ENCODE measurements around the gene CHTF8.

GRCh38 chr16:69116256-69116875 lies 16.0 kb downstream of the CHTF8 start:
- TF ChIP-seq ZSCAN23 (tag by site-specific recombination; IDR thresholded peaks at IDR 0.05), result no peak
- no peak for TF ChIP-seq ZNF510 (tag by site-specific recombination; IDR thresholded peaks at IDR 0.05; ENCODE audit: insufficient replicate concordance)
- TF ChIP-seq CTCF (tag by site-specific recombination; IDR thresholded peaks at IDR 0.05), result no peak
- no peak for TF ChIP-seq KLF7 (tag by site-specific recombination; IDR thresholded peaks at IDR 0.05; ENCODE audit: borderline replicate concordance)
- TF ChIP-seq ZBTB1 (tag by site-specific recombination; IDR thresholded peaks at IDR 0.05), result no peak
- no peak for TF ChIP-seq ZNF426 (tag by site-specific recombination; IDR thresholded peaks at IDR 0.05)
- no peak for TF ChIP-seq ZNF837 (tag by site-specific recombination; IDR thresholded peaks at IDR 0.05)
- TF ChIP-seq ZSCAN18 (tag by site-specific recombination; IDR thresholded peaks at IDR 0.05), result no peak
- no peak for TF ChIP-seq ZNF366 (tag by site-specific recombination; conservative IDR thresholded peaks at IDR 0.05)
- TF ChIP-seq BCL11A (tag by site-specific recombination; IDR thresholded peaks at IDR 0.05; ENCODE audit: low read depth), result no peak
- TF ChIP-seq, protein P1, sequence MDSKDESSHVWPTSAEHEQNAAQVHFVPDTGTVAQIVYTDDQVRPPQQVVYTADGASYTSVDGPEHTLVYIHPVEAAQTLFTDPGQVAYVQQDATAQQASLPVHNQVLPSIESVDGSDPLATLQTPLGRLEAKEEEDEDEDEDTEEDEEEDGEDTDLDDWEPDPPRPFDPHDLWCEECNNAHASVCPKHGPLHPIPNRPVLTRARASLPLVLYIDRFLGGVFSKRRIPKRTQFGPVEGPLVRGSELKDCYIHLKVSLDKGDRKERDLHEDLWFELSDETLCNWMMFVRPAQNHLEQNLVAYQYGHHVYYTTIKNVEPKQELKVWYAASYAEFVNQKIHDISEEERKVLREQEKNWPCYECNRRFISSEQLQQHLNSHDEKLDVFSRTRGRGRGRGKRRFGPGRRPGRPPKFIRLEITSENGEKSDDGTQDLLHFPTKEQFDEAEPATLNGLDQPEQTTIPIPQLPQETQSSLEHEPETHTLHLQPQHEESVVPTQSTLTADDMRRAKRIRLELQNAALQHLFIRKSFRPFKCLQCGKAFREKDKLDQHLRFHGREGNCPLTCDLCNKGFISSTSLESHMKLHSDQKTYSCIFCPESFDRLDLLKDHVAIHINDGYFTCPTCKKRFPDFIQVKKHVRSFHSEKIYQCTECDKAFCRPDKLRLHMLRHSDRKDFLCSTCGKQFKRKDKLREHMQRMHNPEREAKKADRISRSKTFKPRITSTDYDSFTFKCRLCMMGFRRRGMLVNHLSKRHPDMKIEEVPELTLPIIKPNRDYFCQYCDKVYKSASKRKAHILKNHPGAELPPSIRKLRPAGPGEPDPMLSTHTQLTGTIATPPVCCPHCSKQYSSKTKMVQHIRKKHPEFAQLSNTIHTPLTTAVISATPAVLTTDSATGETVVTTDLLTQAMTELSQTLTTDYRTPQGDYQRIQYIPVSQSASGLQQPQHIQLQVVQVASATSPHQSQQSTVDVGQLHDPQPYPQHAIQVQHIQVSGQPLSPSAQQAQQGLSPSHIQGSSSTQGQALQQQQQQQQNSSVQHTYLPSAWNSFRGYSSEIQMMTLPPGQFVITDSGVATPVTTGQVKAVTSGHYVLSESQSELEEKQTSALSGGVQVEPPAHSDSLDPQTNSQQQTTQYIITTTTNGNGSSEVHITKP (tag by site-specific recombination; IDR thresholded peaks at IDR 0.05), result no peak

Measured in HEK293 (cell line).